SK-N-SH treated with all-trans-retinoic acid at 6 μM for 48 hours (cell line): ENCODE results near the gene TNFRSF11A.

Experiments
- ARNTL ChIP-seq: fragments of 450-650 bp; formaldehyde crosslinking; IDR thresholded peaks from 2 replicates; pipeline ENCODE4 v1.5.0; 2020; ENCODE audit warnings: low read depth, mild to moderate bottlenecking, moderate library complexity, borderline replicate concordance
- CSRNP3 ChIP-seq: fragments of 250-450 bp; sonication (Bioruptor Pico); IDR thresholded peaks from 2 replicates; pipeline ENCODE4 v1.5.1; 2021; ENCODE audit warnings: mild to moderate bottlenecking, moderate library complexity
- ESRRG ChIP-seq: fragments of 250-450 bp; sonication (Bioruptor Pico); IDR thresholded peaks from 2 replicates; pipeline ENCODE4 v1.6.1; 2021; ENCODE audit warnings: mild to moderate bottlenecking
- PATZ1 ChIP-seq: fragments of 250-450 bp; sonication (Bioruptor Pico); IDR thresholded peaks from 2 replicates; pipeline ENCODE4 v1.8.0; 2020; ENCODE audit warnings: mild to moderate bottlenecking, moderate library complexity, borderline replicate concordance

DNA sequence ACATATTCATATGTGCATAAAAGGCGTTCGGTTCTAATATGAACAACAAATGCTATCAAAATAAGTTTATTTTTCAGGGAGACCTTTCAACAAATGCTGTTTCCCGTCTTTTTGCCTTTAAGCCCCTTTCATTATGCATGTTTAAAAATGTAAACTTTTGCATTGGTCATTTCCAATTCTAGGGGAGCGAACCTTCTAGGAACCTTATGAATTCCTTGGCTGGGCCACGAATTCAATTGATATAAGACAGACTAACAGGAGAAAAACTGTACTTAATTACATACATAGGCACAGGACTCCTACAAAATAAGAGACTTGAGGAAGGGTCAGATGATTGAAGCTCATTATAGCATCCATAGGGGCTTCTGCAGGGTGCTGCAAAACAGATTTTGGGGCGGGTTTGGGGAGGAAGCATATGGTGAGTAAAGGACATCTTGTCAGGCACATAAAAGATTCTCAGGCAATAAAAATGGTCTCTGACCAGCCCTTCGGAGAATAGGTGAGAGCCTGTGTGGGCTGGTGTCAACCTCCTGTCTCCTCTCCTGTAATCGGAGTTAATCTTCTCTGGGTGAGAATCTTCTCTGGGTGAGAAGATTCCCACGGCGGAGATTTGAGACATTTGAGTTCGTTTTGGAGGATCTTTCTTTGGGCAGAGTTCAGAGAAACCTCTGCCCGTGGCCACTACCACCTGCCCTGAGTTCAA is 1.7 kb downstream of the TNFRSF11A start:
- TF ChIP-seq ESRRG (CRISPR knock-in tag): no peak
- no peak for TF ChIP-seq ARNTL (CRISPR knock-in tag)
- no peak for TF ChIP-seq CSRNP3
- TF ChIP-seq PATZ1 (CRISPR knock-in tag): no peak
